PC-3 (cell line): ENCODE measurements around the gene ARL6IP4. TPM values are rescaled to one million over a fixed set of nuclear protein-coding genes. Genes with fewer than 3 reads are reported as not detected.

Source experiments
- ATAC-seq: fragments of 200-7000 bp; cut with Tn5 transposase; 2 replicates; pipeline ENCODE4 v1.9.1; 2020; ENCODE audit warnings: mild to moderate bottlenecking, moderate library complexity
- BruUV-seq: library from RNA; stranded (reverse); fragments of 400-500 nt; replicated peaks from 2 replicates; lab custom pipeline; 2021; lab: Mats Ljungman, UMichigan
- CTCF ChIA-PET: fragments of 300-600 bp; sonication (Branson Sonifier 250); formaldehyde crosslinking; loops from one replicate; lab custom pipeline; 2022; ENCODE audit warnings: antibody characterized with exemption; lab: Charles Lee
- POLR2A ChIA-PET: fragments of 300-600 bp; sonication (Branson Sonifier 250); formaldehyde crosslinking; loops from one replicate; lab custom pipeline; 2022; ENCODE audit warnings: antibody characterized with exemption; ENCODE audit not compliant: unreplicated experiment; lab: Charles Lee
- DNase-seq: peaks from one replicate; pipeline ENCODE4 v3.0.0-alpha.2; 2015
- H2AFZ ChIP-seq: fragments of 300-600 bp; sonication (generic); 2 replicates; pipeline ENCODE4 v1.6.0; 2016; ENCODE audit warnings: antibody characterized with exemption, low read length
- H3F3A ChIP-seq: fragments of 300-600 bp; sonication (generic); one replicate; pipeline ENCODE4 v1.6.0; 2017; ENCODE audit warnings: antibody characterized with exemption, low read length, control low read depth, mild to moderate bottlenecking; ENCODE audit not compliant: unreplicated experiment
- H3K27ac ChIP-seq: fragments of 300-600 bp; sonication (generic); 2 replicates; pipeline ENCODE4 v1.5.1; 2016; ENCODE audit warnings: mild to moderate bottlenecking, low read length
- H3K27me3 ChIP-seq: fragments of 300-600 bp; sonication (generic); 2 replicates; pipeline ENCODE4 v1.6.1; 2016; ENCODE audit warnings: low read length, mixed read lengths
- H3K36me3 ChIP-seq: fragments of 300-600 bp; sonication (generic); 2 replicates; pipeline ENCODE4 v1.6.1; 2016; ENCODE audit warnings: low read depth, mixed run types, low read length, mixed read lengths
- H3K4me1 ChIP-seq: fragments of 300-600 bp; sonication (generic); 2 replicates; pipeline ENCODE4 v1.5.1; 2016; ENCODE audit warnings: low read length; ENCODE audit not compliant: insufficient read depth
- H3K4me2 ChIP-seq: fragments of 300-600 bp; sonication (generic); 2 replicates; pipeline ENCODE4 v1.6.0; 2016; ENCODE audit warnings: low read length
- H3K4me3 ChIP-seq: fragments of 300-600 bp; sonication (generic); 2 replicates; pipeline ENCODE4 v1.5.1; 2016; ENCODE audit warnings: mild to moderate bottlenecking, low read length, mixed read lengths
- H3K79me2 ChIP-seq: fragments of 300-600 bp; sonication (generic); 2 replicates; pipeline ENCODE4 v1.6.1; 2017; ENCODE audit warnings: low read length, mixed read lengths
- H3K9ac ChIP-seq: fragments of 300-600 bp; sonication (generic); 2 replicates; pipeline ENCODE4 v1.6.0; 2016; ENCODE audit warnings: mild to moderate bottlenecking, low read length
- H3K9me2 ChIP-seq: fragments of 300-600 bp; sonication (generic); replicated peaks from 2 replicates; pipeline ENCODE4 v1.6.1; 2016; ENCODE audit warnings: mixed run types, low read length, mixed read lengths
- H3K9me3 ChIP-seq: fragments of 300-600 bp; sonication (generic); 2 replicates; pipeline ENCODE4 v1.6.1; 2016; ENCODE audit warnings: low read length, mixed read lengths
- H4K20me1 ChIP-seq: fragments of 300-600 bp; sonication (generic); 2 replicates; pipeline ENCODE4 v1.6.1; 2016; ENCODE audit warnings: low read length, mixed read lengths
- CTCF ChIP-seq: fragments of 300-600 bp; sonication (generic); conservative IDR thresholded peaks from 2 replicates; pipeline ENCODE4 v1.5.1; 2017; ENCODE audit warnings: antibody characterized with exemption, low read depth, mild to moderate bottlenecking, low read length
- EZH2 ChIP-seq: fragments of 300-600 bp; sonication (generic); IDR thresholded peaks from one replicate; pipeline ENCODE4 v1.6.1; 2017; ENCODE audit warnings: antibody characterized with exemption, mild to moderate bottlenecking, low read length; ENCODE audit not compliant: unreplicated experiment
- EZH2phosphoT487 ChIP-seq: fragments of 300-600 bp; sonication (generic); IDR thresholded peaks from 2 replicates; pipeline ENCODE4 v1.6.1; 2018; ENCODE audit warnings: mild to moderate bottlenecking, antibody characterized with exemption, low read length, borderline replicate concordance
- intact Hi-C: fragments of 100-400 bp; cut with micrococcal nuclease; formaldehyde crosslinking; loops from 2 replicates; pipeline ENCODE4 v1.9.0; 2023
- total RNA-seq: library from RNA; depleted of rRNA; stranded (reverse); fragments of >200 nt; gene quantifications from 2 replicates; pipeline ENCODE4 v1.2.3, GENCODE V29; 2014

The ARL6IP4 gene
- total RNA-seq, 1 experiment from 2014 or later = 363 TPM

GRCh38 chr12:122960193-122960569 lies 20.3 kb upstream of the ARL6IP4 start:
- no peaks in the 10 kb centered on the region for H3K36me3 ChIP-seq
- H3K27me3 ChIP-seq = no peaks in the 10 kb centered on the region
- ATAC-seq (no peak), DNase-seq (no peak)
- peaks cover 25% of the 10 kb centered on the region for H3K79me2 ChIP-seq
- no peaks in the 10 kb centered on the region for H4K20me1 ChIP-seq
- no peak overlapping the region for H3K9ac ChIP-seq
- no peaks in the 10 kb centered on the region for H3F3A ChIP-seq
- no peaks in the 10 kb centered on the region for H3K9me3 ChIP-seq
- H3K9me2 ChIP-seq = no peaks in the 10 kb centered on the region
- no peak overlapping the region for H3K4me2 ChIP-seq
- intact Hi-C loops = no loop called here
- H3K27ac ChIP-seq = no peak overlapping the region
- TF ChIP-seq EZH2 (no peak), EZH2phosphoT487 (no peak), CTCF (no peak)
- ChIA-PET POLR2A (no interaction called here), CTCF (no interaction called here)
- no peak overlapping the region for H2AFZ ChIP-seq
- H3K4me3 ChIP-seq = no peak overlapping the region
- peaks cover 13% of the 10 kb centered on the region for H3K4me1 ChIP-seq
- no TSS peak for BruUV-seq

- ATAC-seq = no peak
- H3K4me1 ChIP-seq = peaks cover 20% of the 10 kb centered on the region
Measured at GRCh38 chr12:122961531-122962329, 18.8 kb upstream of the ARL6IP4 start.

More at GRCh38 chr12:122961531-122962329, 18.8 kb upstream of the ARL6IP4 start:
- Histone ChIP-seq H3K4me3 (no peak overlapping the region), H3K36me3 (no peaks in the 10 kb centered on the region), H3K27me3 (no peaks in the 10 kb centered on the region), H3K27ac (no peak overlapping the region), H4K20me1 (no peaks in the 10 kb centered on the region), H3K4me2 (no peak overlapping the region), H3K9ac (no peak overlapping the region), H2AFZ (no peak overlapping the region), H3K9me2 (no peaks in the 10 kb centered on the region), H3K9me3 (no peaks in the 10 kb centered on the region), H3F3A (no peaks in the 10 kb centered on the region), H3K79me2 (peaks cover 35% of the 10 kb centered on the region)
- BruUV-seq = no TSS peak
- ChIA-PET POLR2A (no interaction called here), CTCF (no interaction called here)
- no peak for DNase-seq
- no peak for TF ChIP-seq EZH2phosphoT487
- TF ChIP-seq CTCF = no peak
- TF ChIP-seq EZH2 = no peak
- intact Hi-C loops = no loop called here
